Measurements from ENCODE around the gene EXOSC7.
A peak's percentile ranks its signal among the peaks of the same experiment; 100 is the strongest.

EXOSC7 gene

GRCh38 chr3:45041666-45042065 lies 65.6 kb downstream of the EXOSC7 start:
- Histone ChIP-seq H2AFZ (ENCODE audit: low read length) (no peak overlapping the region), H3K27me3 (ENCODE audit: control insufficient read depth in 3 of 3, insufficient read depth in 3 of 3, low read depth in 1 of 3, low read length in 3 of 3) (peaks cover 0 to 5% (median 2%) of the 10 kb centered on the region in 3 experiments), H3K4me1 (ENCODE audit: control insufficient read depth in 2 of 2, insufficient read depth in 1 of 2, low read depth in 1 of 2, low read length in 2 of 2) (peaks cover 3% of the 10 kb centered on the region in 2 donors), H3K9me3 (replicated peaks in 1 of 2; ENCODE audit: control insufficient read depth in 2 of 2, insufficient read depth in 1 of 2, low read depth in 1 of 2, low read length in 2 of 2) (no peaks in the 10 kb centered on the region), H2BK120ac (ENCODE audit: low read depth, low read length) (no peak overlapping the region), H3K18ac (ENCODE audit: low read length) (no peak overlapping the region), H3K79me1 (ENCODE audit: low read depth, low read length) (no peaks in the 10 kb centered on the region), H4K8ac (ENCODE audit: low read depth, low read length) (no peak overlapping the region), H3K14ac (ENCODE audit: low read length) (no peak overlapping the region), H2BK12ac (ENCODE audit: low read length) (no peak overlapping the region), H2BK15ac (ENCODE audit: low read length) (no peak overlapping the region), H2BK5ac (ENCODE audit: low read length) (no peak overlapping the region), H3K36me3 (replicated peaks in 1 of 2; ENCODE audit: control insufficient read depth in 2 of 2, insufficient read depth in 2 of 2, low read length in 2 of 2) (no peaks in the 10 kb centered on the region), H3K9ac (ENCODE audit: low read depth, low read length, poor library complexity) (no peak overlapping the region), H3K4me2 (ENCODE audit: insufficient read depth, low read length, poor library complexity, severe bottlenecking) (no peak overlapping the region), H3K4me3 (ENCODE audit: low read length in 2 of 2) (no peak overlapping the region), H3K27ac (replicated peaks; ENCODE audit: low read length) (no peak overlapping the region), H4K91ac (ENCODE audit: low read depth, low read length, poor library complexity) (no peak overlapping the region), H2AK5ac (ENCODE audit: low read depth, low read length) (no peak overlapping the region), H3K23ac (ENCODE audit: low read depth, low read length, poor library complexity) (no peak overlapping the region), H3K4ac (ENCODE audit: low read length) (no peak overlapping the region)
- no peak for DNase-seq (ENCODE audit: low spot score)
- no CpG with 5 or more reads among the region's 2 CpGs for WGBS, 2 donors (ENCODE audit: extremely low coverage in 2 of 2, insufficient read length in 2 of 2, insufficient replicate concordance in 1 of 2)

DNA sequence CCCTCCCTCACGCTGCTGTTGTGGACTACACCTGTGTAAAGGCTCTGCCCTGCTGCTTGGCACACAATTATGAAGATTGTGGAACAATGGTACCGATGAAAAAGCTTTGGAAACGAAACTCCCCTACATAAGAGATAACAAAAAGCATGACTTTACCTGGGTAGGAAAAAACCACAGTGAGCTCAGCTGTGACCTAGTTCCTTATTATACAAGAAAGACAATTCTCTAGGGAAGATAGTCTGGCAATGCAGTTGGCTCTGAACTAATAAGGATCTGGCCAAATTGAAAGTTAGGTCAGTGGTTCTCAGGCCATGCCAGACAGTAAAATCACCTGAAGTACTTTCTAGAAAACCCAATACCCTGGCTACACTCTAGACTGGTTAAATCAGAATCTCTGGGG lies 66.1 kb downstream of the EXOSC7 start:
- DNase-seq (ENCODE audit: low spot score): no peak
- Histone ChIP-seq H3K4ac (ENCODE audit: low read length) (no peak overlapping the region), H2AK5ac (ENCODE audit: low read depth, low read length) (no peak overlapping the region), H3K23ac (ENCODE audit: low read depth, low read length, poor library complexity) (no peak overlapping the region), H2BK15ac (ENCODE audit: low read length) (no peak overlapping the region), H3K4me1 (ENCODE audit: control insufficient read depth in 2 of 2, insufficient read depth in 1 of 2, low read depth in 1 of 2, low read length in 2 of 2) (peaks cover 3% of the 10 kb centered on the region in 2 donors), H2BK5ac (ENCODE audit: low read length) (no peak overlapping the region), H3K79me1 (ENCODE audit: low read depth, low read length) (no peaks in the 10 kb centered on the region), H3K18ac (ENCODE audit: low read length) (no peak overlapping the region), H3K9me3 (replicated peaks in 1 of 2; ENCODE audit: control insufficient read depth in 2 of 2, insufficient read depth in 1 of 2, low read depth in 1 of 2, low read length in 2 of 2) (no peaks in the 10 kb centered on the region), H3K27ac (replicated peaks; ENCODE audit: low read length) (no peak overlapping the region), H2BK12ac (ENCODE audit: low read length) (no peak overlapping the region), H4K91ac (ENCODE audit: low read depth, low read length, poor library complexity) (no peak overlapping the region), H4K8ac (ENCODE audit: low read depth, low read length) (no peak overlapping the region), H2BK120ac (ENCODE audit: low read depth, low read length) (no peak overlapping the region), H2AFZ (ENCODE audit: low read length) (no peak overlapping the region), H3K14ac (ENCODE audit: low read length) (no peak overlapping the region), H3K4me2 (ENCODE audit: insufficient read depth, low read length, poor library complexity, severe bottlenecking) (no peak overlapping the region), H3K9ac (ENCODE audit: low read depth, low read length, poor library complexity) (no peak overlapping the region), H3K36me3 (replicated peaks in 1 of 2; ENCODE audit: control insufficient read depth in 2 of 2, insufficient read depth in 2 of 2, low read length in 2 of 2) (no peaks in the 10 kb centered on the region), H3K27me3 (ENCODE audit: control insufficient read depth in 3 of 3, insufficient read depth in 3 of 3, low read depth in 1 of 3, low read length in 3 of 3) (peaks cover 0 to under 1% (median 0%) of the 10 kb centered on the region in 3 experiments), H3K4me3 (ENCODE audit: low read length in 2 of 2) (no peak overlapping the region)
- WGBS, 2 donors (ENCODE audit: extremely low coverage in 2 of 2, insufficient read length in 2 of 2, insufficient replicate concordance in 1 of 2): no CpG with 5 or more reads among the region's 3 CpGs

GRCh38 chr3:45043728-45044299 lies 67.8 kb downstream of the EXOSC7 start:
- Histone ChIP-seq H2AK5ac (ENCODE audit: low read depth, low read length) (no peak overlapping the region), H4K8ac (ENCODE audit: low read depth, low read length) (no peak overlapping the region), H2BK15ac (ENCODE audit: low read length) (no peak overlapping the region), H2BK120ac (ENCODE audit: low read depth, low read length) (no peak overlapping the region), H3K79me1 (ENCODE audit: low read depth, low read length) (no peaks in the 10 kb centered on the region), H2AFZ (ENCODE audit: low read length) (peak overlapping the region; percentile 67), H3K27ac (replicated peaks; ENCODE audit: low read length) (peak overlapping the region; percentile 54), H3K14ac (ENCODE audit: low read length) (no peak overlapping the region), H3K4me3 (ENCODE audit: low read length in 2 of 2) (no peak overlapping the region), H3K18ac (ENCODE audit: low read length) (no peak overlapping the region), H2BK5ac (ENCODE audit: low read length) (no peak overlapping the region), H3K23ac (ENCODE audit: low read depth, low read length, poor library complexity) (no peak overlapping the region), H2BK12ac (ENCODE audit: low read length) (no peak overlapping the region), H3K4me1 (ENCODE audit: control insufficient read depth in 2 of 2, insufficient read depth in 1 of 2, low read depth in 1 of 2, low read length in 2 of 2) (peaks cover 3% of the 10 kb centered on the region in 2 donors), H3K27me3 (ENCODE audit: control insufficient read depth in 3 of 3, insufficient read depth in 3 of 3, low read depth in 1 of 3, low read length in 3 of 3) (no peaks in the 10 kb centered on the region), H3K4ac (ENCODE audit: low read length) (no peak overlapping the region), H3K36me3 (replicated peaks in 1 of 2; ENCODE audit: control insufficient read depth in 2 of 2, insufficient read depth in 2 of 2, low read length in 2 of 2) (no peaks in the 10 kb centered on the region), H4K91ac (ENCODE audit: low read depth, low read length, poor library complexity) (no peak overlapping the region), H3K9me3 (replicated peaks in 1 of 2; ENCODE audit: control insufficient read depth in 2 of 2, insufficient read depth in 1 of 2, low read depth in 1 of 2, low read length in 2 of 2) (no peaks in the 10 kb centered on the region), H3K4me2 (ENCODE audit: insufficient read depth, low read length, poor library complexity, severe bottlenecking) (no peak overlapping the region), H3K9ac (ENCODE audit: low read depth, low read length, poor library complexity) (no peak overlapping the region)
- DNase-seq (ENCODE audit: low spot score): no peak
- whole genome bisulfite sequencing, 2 donors (ENCODE audit: extremely low coverage in 2 of 2, insufficient read length in 2 of 2, insufficient replicate concordance in 1 of 2): no CpG with 5 or more reads among the region's 2 CpGs

- Histone ChIP-seq H3K23ac (ENCODE audit: low read depth, low read length, poor library complexity) (no peak overlapping the region), H3K18ac (ENCODE audit: low read length) (no peak overlapping the region), H3K9me3 (replicated peaks in 1 of 2; ENCODE audit: control insufficient read depth in 2 of 2, insufficient read depth in 1 of 2, low read depth in 1 of 2, low read length in 2 of 2) (no peaks in the 10 kb centered on the region), H2AFZ (ENCODE audit: low read length) (no peak overlapping the region), H3K4ac (ENCODE audit: low read length) (no peak overlapping the region), H2BK12ac (ENCODE audit: low read length) (no peak overlapping the region), H2BK120ac (ENCODE audit: low read depth, low read length) (no peak overlapping the region), H3K27ac (replicated peaks; ENCODE audit: low read length) (no peak overlapping the region), H2AK5ac (ENCODE audit: low read depth, low read length) (no peak overlapping the region), H3K4me1 (ENCODE audit: control insufficient read depth in 2 of 2, insufficient read depth in 1 of 2, low read depth in 1 of 2, low read length in 2 of 2) (peaks cover 3% of the 10 kb centered on the region in 2 donors), H3K27me3 (ENCODE audit: control insufficient read depth in 3 of 3, insufficient read depth in 3 of 3, low read depth in 1 of 3, low read length in 3 of 3) (no peaks in the 10 kb centered on the region), H4K8ac (ENCODE audit: low read depth, low read length) (no peak overlapping the region), H3K36me3 (replicated peaks in 1 of 2; ENCODE audit: control insufficient read depth in 2 of 2, insufficient read depth in 2 of 2, low read length in 2 of 2) (no peaks in the 10 kb centered on the region), H3K9ac (ENCODE audit: low read depth, low read length, poor library complexity) (no peak overlapping the region), H2BK5ac (ENCODE audit: low read length) (no peak overlapping the region), H4K91ac (ENCODE audit: low read depth, low read length, poor library complexity) (no peak overlapping the region), H2BK15ac (ENCODE audit: low read length) (no peak overlapping the region), H3K4me2 (ENCODE audit: insufficient read depth, low read length, poor library complexity, severe bottlenecking) (no peak overlapping the region), H3K79me1 (ENCODE audit: low read depth, low read length) (no peaks in the 10 kb centered on the region), H3K4me3 (ENCODE audit: low read length in 2 of 2) (no peak overlapping the region), H3K14ac (ENCODE audit: low read length) (no peak overlapping the region)
- DNase-seq (ENCODE audit: low spot score): no peak
- WGBS, 2 donors (ENCODE audit: extremely low coverage in 2 of 2, insufficient read length in 2 of 2, insufficient replicate concordance in 1 of 2): no CpG with 5 or more reads among the region's 4 CpGs
Measured at GRCh38 chr3:45048244-45048643, 72.2 kb downstream of the EXOSC7 start.
